Uterus (tissue), 4 donors: ENCODE data around the gene SUSD1. TPM values are rescaled to one million over a fixed set of nuclear protein-coding genes. Genes with fewer than 3 reads are reported as not detected.

Source experiments
- DNase-seq, 2 donors: peaks; one replicate each; pipeline ENCODE4 v3.0.0-alpha.2; 2019 to 2020
- H3K27ac ChIP-seq, 2 donors: fragments of 200-600 bp; sonication (generic); 1 replicate in 1 of 2; 2 replicates in 1 of 2; pipeline ENCODE4 v1.5.1; 2016 to 2018
- H3K27me3 ChIP-seq, 2 donors: fragments of 200-600 bp; sonication (generic); one replicate each; pipeline ENCODE4 v1.5.1; 2018 to 2019; ENCODE audit warnings: control low read depth in 1 of 2
- H3K36me3 ChIP-seq, 2 donors: fragments of 200-600 bp; sonication (generic); one replicate each; pipeline ENCODE4 v1.5.1; 2019; ENCODE audit warnings: control low read depth in 1 of 2
- H3K4me1 ChIP-seq, 2 donors: fragments of 200-600 bp; sonication (generic); one replicate each; pipeline ENCODE4 v1.5.1; 2018 to 2019; ENCODE audit warnings: control low read depth in 1 of 2
- H3K4me3 ChIP-seq, 2 donors: fragments of 200-600 bp; sonication (generic); 1 replicate in 1 of 2; 2 replicates in 1 of 2; pipeline ENCODE4 v1.5.1; 2018 to 2019; ENCODE audit warnings: mild to moderate bottlenecking in 1 of 2
- H3K9me3 ChIP-seq, 2 donors: fragments of 200-600 bp; sonication (generic); one replicate each; pipeline ENCODE4 v1.5.1; 2019; ENCODE audit warnings: control low read depth in 1 of 2
- CTCF ChIP-seq, 4 experiments: fragments of 200-600 bp in 2 of 4; fragments of 450-650 bp in 2 of 4; sonication (generic) in 2 of 4; IDR thresholded peaks; one replicate each; pipeline ENCODE4 v1.5.1; 2016 to 2019; ENCODE audit warnings: antibody characterized with exemption in 4 of 4, mild to moderate bottlenecking in 2 of 4, moderate library complexity in 1 of 4
- POLR2A ChIP-seq, 2 donors: fragments of 450-650 bp; IDR thresholded peaks; one replicate each; pipeline ENCODE4 v1.6.1; 2016; ENCODE audit warnings: antibody characterized with exemption in 2 of 2, mild to moderate bottlenecking in 1 of 2, moderate library complexity in 1 of 2
- intact Hi-C: fragments of 100-400 bp; cut with DNase I; formaldehyde crosslinking; loops from one replicate; pipeline ENCODE4 v1.15.1; 2023; ENCODE audit warnings: low total_unique reads
- total RNA-seq, 4 donors: library from RNA; depleted of rRNA in 3 of 4; stranded (reverse); fragments of >200 nt in 3 of 4; gene quantifications; one replicate each; pipeline versions ENCODE4 v1.1.0 to v1.2.4, GENCODE V29; 2014 to 2023
- donor health status: DM: yes; HTN: yes; CAD: no.

SUSD1 gene
- total RNA-seq, 4 donors from 2014 or later: 2.9 to 22.5 (median 10.0) TPM

DNA sequence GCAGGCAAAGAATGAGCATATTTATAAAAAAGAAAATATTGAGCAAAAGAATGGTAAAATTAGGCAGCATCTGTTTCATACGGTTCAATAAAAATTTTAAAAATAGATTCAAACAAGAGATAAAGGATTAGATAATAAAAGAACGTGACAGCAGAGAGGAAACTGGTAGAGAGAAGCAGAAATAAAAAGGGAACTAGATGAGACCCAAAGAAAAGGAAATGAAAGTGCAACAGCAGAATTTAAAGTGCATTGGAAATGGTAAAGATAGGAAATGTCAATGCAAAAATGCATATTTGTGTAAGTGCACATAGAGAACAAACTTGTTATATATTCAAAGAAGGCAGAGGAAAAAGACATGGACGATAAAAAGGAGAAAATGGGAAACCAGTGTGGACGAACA lies 70.2 kb downstream of the SUSD1 start:
- Histone ChIP-seq H3K4me3 (no peak overlapping the region), H3K4me1 (no peaks in the 10 kb centered on the region), H3K27ac (no peak overlapping the region), H3K36me3 (no peaks in the 10 kb centered on the region), H3K9me3 (no peaks in the 10 kb centered on the region), H3K27me3 (no peaks in the 10 kb centered on the region)
- intact Hi-C loops: no loop called here
- DNase-seq: no peak
- TF ChIP-seq POLR2A (IDR thresholded peaks at IDR 0.05) (no peak), CTCF (IDR thresholded peaks at IDR 0.05) (no peak)

GRCh38 chr9:112104401-112104800 lies 70.7 kb downstream of the SUSD1 start:
- TF ChIP-seq POLR2A (IDR thresholded peaks at IDR 0.05) (no peak), CTCF (IDR thresholded peaks at IDR 0.05) (no peak)
- intact Hi-C loops: no loop called here
- Histone ChIP-seq H3K9me3 (no peaks in the 10 kb centered on the region), H3K4me3 (no peak overlapping the region), H3K27me3 (no peaks in the 10 kb centered on the region), H3K27ac (no peak overlapping the region), H3K36me3 (no peaks in the 10 kb centered on the region), H3K4me1 (no peaks in the 10 kb centered on the region)
- DNase-seq: no peak

DNA sequence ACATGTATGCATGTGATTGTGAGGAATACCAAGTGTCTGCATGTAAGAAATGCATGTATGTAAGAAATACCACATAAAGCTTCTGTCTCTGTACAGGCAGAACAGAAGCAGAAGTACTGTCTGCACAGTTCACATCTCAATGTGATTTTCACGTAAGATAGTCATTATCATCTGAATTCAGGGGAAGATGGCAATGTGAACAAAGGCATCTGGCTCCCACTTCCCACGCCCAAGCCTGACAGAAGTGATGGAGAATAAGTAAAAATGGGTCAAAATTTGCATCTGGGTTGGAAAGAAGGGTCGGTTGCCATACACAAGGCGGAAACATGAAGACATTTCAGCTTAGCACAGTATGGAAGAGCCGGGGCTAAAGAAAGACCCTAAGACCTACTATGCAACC lies 71.7 kb downstream of the SUSD1 start:
- no peak for DNase-seq
- Histone ChIP-seq H3K36me3 (no peaks in the 10 kb centered on the region), H3K4me1 (no peaks in the 10 kb centered on the region), H3K9me3 (no peaks in the 10 kb centered on the region), H3K27ac (no peak overlapping the region), H3K27me3 (no peaks in the 10 kb centered on the region), H3K4me3 (no peak overlapping the region)
- intact Hi-C loops: no loop called here
- no peak for TF ChIP-seq POLR2A (IDR thresholded peaks at IDR 0.05)
- no peak for TF ChIP-seq CTCF (IDR thresholded peaks at IDR 0.05)

- TF ChIP-seq POLR2A (IDR thresholded peaks at IDR 0.05) (no peak), CTCF (IDR thresholded peaks at IDR 0.05) (peak; percentile 69 to 89 (median 81))
- no peaks in the 10 kb centered on the region for H3K9me3 ChIP-seq
- H3K27me3 ChIP-seq: no peaks in the 10 kb centered on the region
- no peaks in the 10 kb centered on the region for H3K36me3 ChIP-seq
- H3K27ac ChIP-seq: no peak overlapping the region
- H3K4me1 ChIP-seq: no peaks in the 10 kb centered on the region
- DNase-seq: peak; percentile 36 to 53
- no peak overlapping the region for H3K4me3 ChIP-seq
- intact Hi-C loops: loop anchor here (5.0 kb wide), 1 partner anchor 264 kb away; no protein-coding TSS in a partner anchor
Observed at GRCh38 chr9:112097712-112098688, 77.1 kb downstream of the SUSD1 start.

DNA sequence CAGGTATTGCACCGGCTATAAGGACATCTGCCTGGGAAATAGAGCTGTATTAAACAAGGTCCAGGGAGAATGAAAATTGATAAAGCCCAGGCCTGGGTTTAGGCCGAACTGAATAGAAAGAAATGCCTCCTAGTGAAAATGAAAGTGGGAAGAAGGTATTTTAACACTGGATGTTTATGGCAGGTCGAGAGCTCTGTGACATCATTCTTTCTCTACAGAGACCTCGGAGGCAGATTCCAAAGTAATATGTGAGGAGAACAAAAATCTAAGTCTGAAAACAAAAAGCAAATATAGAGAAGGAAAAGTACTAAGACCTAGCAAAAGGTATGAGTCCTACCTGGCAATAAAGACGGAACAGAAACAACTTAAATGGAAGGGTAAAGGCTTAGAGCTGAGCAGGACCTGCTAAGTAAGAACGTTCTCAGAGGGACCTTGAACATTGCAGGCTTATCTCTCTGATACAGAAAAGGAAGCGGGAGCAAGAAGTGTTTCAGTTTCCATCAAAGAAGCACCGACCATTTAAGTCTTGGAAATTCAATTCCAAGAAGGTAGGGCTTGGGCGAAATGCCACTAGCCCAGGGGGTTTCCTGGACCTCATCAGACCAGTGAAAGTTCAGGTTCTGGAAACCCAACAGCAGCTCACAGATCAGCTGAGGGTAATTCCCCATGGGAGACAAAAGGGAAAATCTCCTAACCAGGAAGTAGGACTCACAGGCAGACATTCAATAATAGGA lies 80.0 kb downstream of the SUSD1 start:
- Histone ChIP-seq H3K9me3 (no peaks in the 10 kb centered on the region), H3K36me3 (no peaks in the 10 kb centered on the region), H3K27ac (no peak overlapping the region), H3K4me3 (no peak overlapping the region), H3K4me1 (no peaks in the 10 kb centered on the region), H3K27me3 (no peaks in the 10 kb centered on the region)
- TF ChIP-seq CTCF (IDR thresholded peaks at IDR 0.05): no peak
- TF ChIP-seq POLR2A (IDR thresholded peaks at IDR 0.05): no peak
- no peak for DNase-seq
- intact Hi-C loops: loop anchor here (5.0 kb wide), 1 partner anchor 267 kb away; no protein-coding TSS in a partner anchor
